HG03103 (cell line): ENCODE data around the gene NLRP8.
"Not testable (repeated sequence)": the region's sequence is repeated elsewhere in the genome, so short reads cannot be mapped to it uniquely, and the experiment has no call there.

Experiments used
- ATAC-seq: cut with Tn5 transposase; IDR thresholded peaks from one replicate; pipeline ENCODE4 v1.9.1; 2021; ENCODE audit warnings: low read depth; ENCODE audit not compliant: unreplicated experiment

The NLRP8 gene

DNA sequence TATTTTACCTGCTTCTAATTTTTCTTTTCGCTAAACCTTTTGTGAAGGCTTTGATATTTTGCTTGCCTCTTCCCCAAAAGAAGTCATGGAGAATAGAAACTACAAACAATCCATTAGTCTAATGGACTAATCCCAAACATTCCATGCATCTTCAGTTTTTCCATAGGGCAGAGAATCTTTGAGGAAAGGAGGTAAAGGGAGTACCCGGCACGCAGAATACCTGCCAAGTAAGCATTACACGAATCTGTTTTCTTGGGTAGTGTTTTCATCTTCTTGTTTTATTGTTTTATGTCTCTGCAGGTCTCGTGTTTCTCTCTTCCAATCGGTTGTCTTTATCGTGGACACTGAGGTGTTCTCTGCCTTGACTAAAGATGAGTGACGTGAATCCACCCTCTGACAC lies at the start of gene NLRP8:
Gene NLRP8 (plus strand): TSS at position 301 of the 400 bp plus-strand sequence.
- no peak for ATAC-seq

DNA sequence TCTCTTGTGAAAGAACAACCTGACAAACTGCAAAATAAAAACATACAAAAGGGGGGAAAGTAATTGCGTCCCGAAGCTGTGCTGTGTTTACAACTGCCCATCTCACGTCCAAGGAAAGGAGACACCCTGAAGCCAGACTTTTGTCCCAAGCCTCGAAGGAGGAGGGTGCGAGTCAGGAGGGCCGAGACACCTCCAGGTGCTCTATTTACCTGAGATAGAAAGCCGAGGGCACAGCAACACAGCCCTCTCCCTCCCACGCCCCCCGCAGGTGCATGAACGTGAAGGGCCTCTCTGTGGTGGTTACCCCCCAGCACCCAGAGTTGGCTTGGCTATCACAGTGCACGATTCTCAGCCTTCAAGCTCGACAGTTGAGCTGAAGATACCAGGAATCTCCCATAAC lies 48.7 kb upstream of the NLRP8 start:
- no peak for ATAC-seq

DNA sequence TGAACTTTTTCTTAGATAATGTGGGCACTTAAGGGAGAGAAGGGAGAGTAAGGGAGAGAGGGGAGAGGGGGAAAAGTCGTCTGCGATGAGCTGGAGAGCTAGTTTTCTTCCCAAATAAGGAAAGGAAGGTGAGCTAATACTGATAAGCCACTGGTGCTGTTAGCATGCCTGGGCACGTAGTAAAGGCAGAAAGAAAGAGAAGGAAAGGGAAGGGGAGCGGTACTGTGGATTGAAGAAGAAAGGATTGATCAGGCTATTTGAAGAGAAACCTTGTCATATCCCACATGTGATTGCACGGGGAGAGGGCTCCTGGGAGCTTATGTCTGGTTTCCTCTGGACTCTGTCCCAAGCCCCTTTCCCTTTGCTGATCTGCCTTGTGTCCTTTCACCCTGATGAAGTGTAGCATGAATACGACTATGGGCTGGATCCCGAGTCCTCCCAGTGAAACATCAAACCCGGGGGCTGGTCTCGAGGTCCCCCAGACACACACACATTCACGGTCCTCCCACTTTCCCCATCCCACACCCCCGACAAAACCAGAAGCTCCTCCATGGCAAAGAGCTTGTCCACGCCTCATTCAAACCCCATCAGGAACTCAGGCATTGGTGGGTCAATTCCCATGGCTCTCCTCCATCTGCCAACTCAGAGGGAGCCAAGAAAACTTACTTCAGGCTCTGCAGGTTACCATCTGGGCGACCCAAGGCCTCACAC lies 46.1 kb upstream of the NLRP8 start:
- no peak for ATAC-seq

DNA sequence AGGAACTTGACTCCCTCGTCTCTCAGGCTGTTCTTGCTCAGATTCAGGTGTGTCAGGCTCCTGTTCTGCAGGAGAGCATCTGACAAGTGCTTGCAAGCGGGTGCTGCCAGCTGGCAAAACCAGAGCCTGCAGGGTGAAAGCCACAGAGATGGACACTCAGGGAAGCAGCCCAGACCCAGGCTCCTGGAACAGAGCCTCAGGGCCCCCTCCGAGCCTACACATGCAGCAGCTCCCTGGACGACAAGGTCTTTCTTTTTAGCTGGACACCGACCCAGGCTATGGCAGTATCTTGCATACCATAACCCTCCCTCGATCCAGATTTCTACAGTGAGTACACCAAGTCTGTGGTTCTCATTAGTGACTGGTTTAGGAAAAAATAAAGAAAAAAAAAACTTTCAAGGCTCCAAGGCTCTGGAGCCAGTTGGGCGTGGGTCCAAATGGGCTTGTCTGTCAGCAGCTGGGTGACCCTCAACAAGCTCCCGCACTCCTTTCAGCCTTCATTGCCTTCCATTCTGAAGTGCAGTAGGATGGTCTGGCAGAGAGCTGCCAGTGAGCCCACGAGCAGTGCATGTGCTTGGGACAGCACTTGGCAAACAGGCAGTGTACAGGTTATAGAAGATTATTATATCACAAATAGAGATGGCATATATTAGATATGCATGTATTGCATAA lies 45.4 kb upstream of the NLRP8 start:
- ATAC-seq, result no peak

DNA sequence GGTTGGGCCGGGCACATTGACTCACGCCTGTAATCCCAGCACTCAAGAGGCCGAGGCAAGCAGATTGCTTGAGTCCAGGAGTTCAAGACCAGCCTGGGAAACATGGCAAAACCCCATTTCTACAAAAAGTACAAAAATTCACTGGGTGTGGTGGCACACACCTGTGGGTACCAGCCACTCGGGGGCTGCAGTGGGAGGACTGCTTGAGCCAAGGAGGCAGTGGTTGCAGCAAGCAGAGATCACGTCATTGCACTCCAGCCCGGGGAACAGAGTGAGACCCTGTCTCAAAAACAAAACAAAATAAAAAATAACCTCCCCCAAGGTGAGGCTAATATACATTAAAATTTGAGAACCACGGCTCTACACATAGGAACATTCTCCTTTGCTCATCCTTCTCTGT lies 40.3 kb upstream of the NLRP8 start:
- no peak for ATAC-seq

DNA sequence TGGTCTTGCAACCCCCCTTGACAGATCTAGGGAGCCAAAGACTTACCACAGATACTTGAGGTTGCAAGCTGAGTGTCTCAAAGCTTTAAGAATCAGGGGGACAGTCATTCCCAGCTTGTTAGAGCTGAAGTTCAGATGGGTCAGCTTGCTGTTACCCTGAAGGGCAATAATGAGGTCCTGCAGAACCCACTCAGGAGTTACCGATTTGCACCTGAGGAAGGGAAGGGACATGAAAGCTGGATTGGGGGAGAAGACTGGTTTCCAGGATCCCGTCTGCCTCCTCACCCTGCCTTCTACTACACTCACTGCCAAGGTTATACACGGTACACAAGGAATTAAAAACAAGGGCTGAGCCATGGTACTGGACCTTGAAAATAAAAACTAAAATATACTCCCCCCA lies 39.9 kb upstream of the NLRP8 start:
- ATAC-seq, result no peak

DNA sequence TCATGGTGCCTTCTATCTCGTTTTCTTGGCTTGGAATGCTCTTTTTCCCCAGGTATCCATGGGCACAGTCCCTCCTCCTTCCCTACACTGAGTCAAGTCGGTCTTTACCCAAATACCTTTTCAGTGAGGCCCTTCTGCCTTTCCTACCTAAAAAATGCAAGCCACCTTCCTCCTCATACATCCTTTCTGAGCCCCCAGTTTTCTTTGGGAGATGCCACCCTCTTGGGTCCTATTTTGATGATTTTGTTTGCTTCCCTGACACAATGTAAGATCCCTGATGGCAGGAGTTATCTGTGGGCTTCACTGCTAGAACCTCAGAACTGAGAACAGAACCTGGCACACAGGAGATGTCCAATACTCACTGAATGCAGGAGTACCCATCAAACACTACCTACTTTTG lies 37.8 kb upstream of the NLRP8 start:
- no peak for ATAC-seq

DNA sequence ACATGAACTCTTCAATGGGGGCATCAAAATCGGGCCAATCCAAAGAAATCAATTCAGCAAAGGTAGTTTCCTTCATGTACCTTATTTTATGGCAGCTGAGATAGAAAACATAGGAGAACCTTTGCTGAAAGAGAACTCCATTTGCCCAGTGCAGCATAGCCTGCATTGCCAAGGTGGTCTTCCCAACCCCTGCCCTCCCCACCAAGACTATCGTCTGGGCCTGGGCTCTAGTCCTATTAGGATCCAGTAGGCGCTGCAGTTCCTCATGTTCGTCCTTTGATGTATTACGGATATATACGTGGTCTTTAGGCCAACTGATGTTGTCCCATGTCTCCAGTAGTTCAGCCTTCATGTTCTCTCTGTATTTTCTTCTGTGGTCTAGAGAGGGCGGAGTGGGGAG lies 34.7 kb upstream of the NLRP8 start:
- no peak for ATAC-seq

GRCh38 chr19:55913643-55914268 lies 33.9 kb upstream of the NLRP8 start:
- no peak for ATAC-seq

GRCh38 chr19:55923556-55923955 lies 24.1 kb upstream of the NLRP8 start:
- ATAC-seq, result no peak

GRCh38 chr19:55927991-55928390 lies 19.6 kb upstream of the NLRP8 start:
- no peak for ATAC-seq

GRCh38 chr19:55929258-55929657 lies 18.4 kb upstream of the NLRP8 start:
- ATAC-seq, result not testable (repeated sequence)

DNA sequence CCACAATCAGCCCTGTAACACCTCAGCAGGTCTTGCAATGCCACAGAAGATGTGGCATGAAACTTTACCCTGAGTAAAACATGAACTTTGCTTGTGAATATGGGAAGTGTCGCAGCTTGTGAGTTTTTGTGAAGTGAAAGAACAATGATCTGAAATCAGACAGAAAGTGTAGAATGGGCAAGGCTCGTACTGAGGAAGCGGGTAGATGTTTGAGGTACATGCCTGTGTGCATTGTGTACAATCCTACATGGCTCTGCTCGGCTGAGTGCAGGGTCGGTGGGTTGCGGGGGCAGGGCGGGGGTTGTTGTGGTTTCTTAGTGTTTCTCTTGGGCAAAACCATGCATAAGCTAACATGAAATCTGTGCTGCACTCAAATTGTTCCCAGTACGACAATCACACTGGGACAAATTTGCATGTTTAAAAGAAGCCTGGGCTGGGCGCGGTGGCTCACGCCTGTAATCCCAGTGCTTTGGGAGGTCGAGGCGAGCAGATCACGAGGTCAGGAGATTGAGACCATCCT lies 16.6 kb upstream of the NLRP8 start:
- no peak for ATAC-seq

GRCh38 chr19:55931936-55932386 lies 15.7 kb upstream of the NLRP8 start, which contains the start of gene NLRP13:
Gene NLRP13 (minus strand): TSS chr19:55932336. CDS start chr19:55932311, 25 bp downstream.
- ATAC-seq, result no peak

DNA sequence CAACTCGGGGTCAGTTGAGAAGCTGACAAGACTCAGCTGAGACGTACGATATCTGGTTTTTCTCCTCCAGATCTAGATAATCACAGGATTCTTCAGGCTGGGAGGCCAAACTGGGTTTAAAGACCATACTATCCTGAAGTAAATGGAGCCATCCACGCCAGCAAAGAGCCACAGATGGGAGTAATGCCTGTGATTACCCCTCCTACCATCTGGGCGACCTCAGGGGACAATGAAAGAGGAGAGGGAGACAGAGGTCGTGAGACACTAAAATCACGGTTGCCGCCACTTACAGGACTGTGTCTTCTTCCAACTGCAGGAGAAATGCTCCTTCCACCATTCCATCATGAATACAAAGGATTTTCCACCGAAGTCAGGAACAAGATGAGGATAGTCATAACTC lies 12.4 kb upstream of the NLRP8 start:
- no peak for ATAC-seq

DNA sequence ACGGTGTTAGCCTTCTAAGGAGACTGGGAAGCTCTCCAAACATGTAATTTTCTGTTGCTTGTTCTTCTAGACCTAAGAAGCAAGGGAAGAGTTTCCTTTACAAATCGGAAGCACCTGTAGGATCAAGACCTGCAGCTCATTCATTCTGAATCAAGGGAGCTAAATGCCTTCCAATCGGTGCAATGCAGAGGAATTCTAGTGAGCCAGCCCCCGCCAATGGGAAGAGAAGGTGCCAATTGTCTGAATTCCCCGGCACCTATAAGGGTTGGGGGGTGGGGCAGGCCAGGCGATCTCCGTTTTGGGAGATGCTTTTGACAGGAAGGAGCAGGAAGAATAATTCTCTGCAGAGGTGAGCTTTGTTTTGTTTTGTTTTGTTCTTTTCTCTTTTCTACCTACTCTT lies 8.4 kb upstream of the NLRP8 start:
- ATAC-seq, result no peak

- no peak for ATAC-seq
Observed at GRCh38 chr19:55940306-55940705, 7.3 kb upstream of the NLRP8 start.

DNA sequence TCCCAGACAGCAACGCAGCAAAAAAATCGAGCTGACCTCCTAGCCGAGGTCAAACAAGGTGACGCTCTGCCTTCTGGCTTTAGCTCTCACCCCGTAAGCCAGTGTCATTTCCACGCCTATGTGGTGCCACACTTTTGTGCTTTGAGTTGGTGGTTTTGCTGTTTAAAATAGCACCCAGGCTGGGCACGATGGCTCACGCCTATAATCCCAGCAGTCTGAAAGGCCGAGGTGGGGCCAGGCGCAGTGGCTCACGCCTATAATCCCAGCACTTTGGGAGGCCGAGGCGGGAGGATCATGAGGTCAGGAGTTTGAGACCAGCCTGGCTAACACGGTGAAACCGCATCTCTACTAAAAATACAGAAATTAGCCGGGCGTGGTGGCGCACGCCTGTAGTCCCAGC lies 2.9 kb downstream of the NLRP8 start:
- not testable (repeated sequence) for ATAC-seq

DNA sequence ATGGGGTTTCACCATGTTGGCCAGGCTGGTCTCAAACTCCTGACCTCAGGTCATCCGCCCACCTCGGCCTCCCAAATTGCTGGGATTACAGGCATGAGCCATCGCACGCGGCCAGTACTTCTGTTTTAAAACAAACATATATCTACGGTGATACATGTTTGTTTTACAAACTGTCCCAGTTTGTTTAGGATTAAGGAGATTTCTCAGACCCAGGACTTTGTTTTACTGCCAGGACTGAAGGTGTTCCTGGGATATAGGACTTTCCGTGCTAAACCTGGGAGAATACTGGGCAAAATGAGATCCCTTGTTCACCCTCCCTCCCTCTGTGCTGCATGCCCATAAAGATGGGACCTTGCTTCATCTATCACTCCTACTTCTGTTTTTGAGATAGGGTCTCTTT lies 8.8 kb downstream of the NLRP8 start:
- no peak for ATAC-seq

DNA sequence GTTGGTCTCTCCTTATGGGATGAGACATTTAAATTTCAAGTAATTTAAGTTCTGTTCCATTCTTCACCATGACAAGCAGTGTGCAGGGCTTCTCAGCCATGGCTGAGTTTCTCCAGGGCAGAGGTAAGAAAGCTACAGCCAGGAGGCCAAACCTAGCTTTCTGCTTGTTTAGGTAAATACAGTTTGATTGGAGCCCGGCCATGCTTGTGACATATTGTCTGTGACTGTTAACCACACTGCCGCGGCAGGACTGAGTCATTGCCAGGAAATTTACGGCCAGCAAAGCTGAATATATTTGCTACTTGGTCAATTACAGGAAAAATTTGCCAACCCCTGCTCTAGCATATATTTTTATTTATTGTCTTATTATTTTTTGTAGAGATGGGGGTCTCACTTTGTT lies 10.7 kb downstream of the NLRP8 start:
- no peak for ATAC-seq

GRCh38 chr19:55959996-55960675 lies 12.5 kb downstream of the NLRP8 start:
- no peak for ATAC-seq
